ENCODE results near the gene SLC22A1. TPM values are rescaled to one million over a fixed set of nuclear protein-coding genes. Genes with fewer than 3 reads are reported as not detected.
A peak's percentile ranks its signal among the peaks of the same experiment; 100 is the strongest.

The SLC22A1 gene
- total RNA-seq, result 1 to 10 TPM; 1.2 to 1.6 TPM

- peaks cover 7 to 21% of the 10 kb centered on the region in 2 donors for H3K4me1 ChIP-seq (ENCODE audit: control insufficient read depth in 1 of 2, low read depth in 2 of 2)
- ATAC-seq (ENCODE audit: insufficient number of reproducible peaks, low FRiP score, low read depth) (no peak), DNase-seq (ENCODE audit: low spot score) (no peak)
- no peak within 1 kb of the TSS for H3K4me3 ChIP-seq
- no peaks in the 10 kb centered on the region for H3K9me3 ChIP-seq
- H3K27me3 ChIP-seq (replicated peaks; ENCODE audit: insufficient read depth), result no peaks in the 10 kb centered on the region
- peak within 1 kb of the TSS in 1 of 2 donors; percentile 11 for H3K27ac ChIP-seq
- H3K36me3 ChIP-seq, result no peaks in the 10 kb centered on the region
- TF ChIP-seq CTCF (IDR thresholded peaks at IDR 0.05), result no peak
These were observed at the start of gene SLC22A1 for GRCh38 chr6:160121558-160121957. SLC22A1 (plus strand) TSS chr6:160121815; CDS start chr6:160121936, 121 bp downstream.

GRCh38 chr6:160073272-160073671 is 48.3 kb upstream of the SLC22A1 start:
- peaks cover 65% of the 10 kb centered on the region for H3K36me3 ChIP-seq
- DNase-seq (ENCODE audit: low spot score) (no peak), ATAC-seq (ENCODE audit: insufficient number of reproducible peaks, low FRiP score, low read depth) (no peak)
- no peaks in the 10 kb centered on the region for H3K9me3 ChIP-seq
- no peaks in the 10 kb centered on the region for H3K4me1 ChIP-seq (ENCODE audit: control insufficient read depth in 1 of 2, low read depth in 2 of 2)
- no peaks in the 10 kb centered on the region for H3K27me3 ChIP-seq (replicated peaks; ENCODE audit: insufficient read depth)
- TF ChIP-seq CTCF (IDR thresholded peaks at IDR 0.05), result no peak
- H3K27ac ChIP-seq, result no peak overlapping the region
- no peak overlapping the region for H3K4me3 ChIP-seq

- no peak for ATAC-seq (ENCODE audit: insufficient number of reproducible peaks, low FRiP score, low read depth)
- H3K27me3 ChIP-seq (replicated peaks; ENCODE audit: insufficient read depth), result no peaks in the 10 kb centered on the region
- H3K4me1 ChIP-seq (ENCODE audit: control insufficient read depth in 1 of 2, low read depth in 2 of 2), result no peaks in the 10 kb centered on the region
- no peak for DNase-seq (ENCODE audit: low spot score)
- H3K9me3 ChIP-seq, result no peaks in the 10 kb centered on the region
- peaks cover 59% of the 10 kb centered on the region for H3K36me3 ChIP-seq
- H3K4me3 ChIP-seq, result no peak overlapping the region
- TF ChIP-seq CTCF (IDR thresholded peaks at IDR 0.05), result no peak
- no peak overlapping the region for H3K27ac ChIP-seq
These were observed 45.6 kb upstream of the SLC22A1 start for GRCh38 chr6:160076009-160076408.

DNA sequence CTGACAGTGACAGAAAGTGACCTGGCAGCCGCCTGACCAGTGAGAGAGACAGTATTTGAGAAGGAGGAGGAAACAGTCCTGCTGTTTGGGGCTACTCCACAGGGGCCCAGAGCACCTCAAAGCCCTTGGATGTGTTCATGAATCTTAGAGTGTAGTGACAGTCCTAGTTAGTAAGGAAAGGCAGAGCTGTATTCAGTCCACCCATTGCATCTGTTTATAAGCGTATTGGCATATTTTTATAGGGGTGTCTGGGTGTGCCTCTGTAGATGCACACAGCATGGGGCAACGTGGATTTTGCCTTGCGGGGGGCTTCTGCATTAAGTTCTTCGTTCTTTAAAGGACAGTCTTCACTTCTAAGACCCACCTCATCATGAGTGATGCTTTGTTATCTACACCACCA is 44.6 kb upstream of the SLC22A1 start:
- Histone ChIP-seq H3K4me3 (no peak overlapping the region), H3K27ac (no peak overlapping the region), H3K36me3 (peaks cover 64% of the 10 kb centered on the region), H3K4me1 (ENCODE audit: control insufficient read depth in 1 of 2, low read depth in 2 of 2) (no peaks in the 10 kb centered on the region), H3K9me3 (no peaks in the 10 kb centered on the region), H3K27me3 (replicated peaks; ENCODE audit: insufficient read depth) (no peaks in the 10 kb centered on the region)
- no peak for DNase-seq (ENCODE audit: low spot score)
- ATAC-seq (ENCODE audit: insufficient number of reproducible peaks, low FRiP score, low read depth), result no peak
- TF ChIP-seq CTCF (IDR thresholded peaks at IDR 0.05), result no peak

- peaks cover 61% of the 10 kb centered on the region for H3K36me3 ChIP-seq
- no peak overlapping the region for H3K4me3 ChIP-seq
- ATAC-seq (ENCODE audit: insufficient number of reproducible peaks, low FRiP score, low read depth), result no peak
- no peaks in the 10 kb centered on the region for H3K27me3 ChIP-seq (replicated peaks; ENCODE audit: insufficient read depth)
- H3K27ac ChIP-seq, result no peak overlapping the region
- TF ChIP-seq CTCF (IDR thresholded peaks at IDR 0.05), result no peak
- H3K4me1 ChIP-seq (ENCODE audit: control insufficient read depth in 1 of 2, low read depth in 2 of 2), result no peaks in the 10 kb centered on the region
- no peak for DNase-seq (ENCODE audit: low spot score)
- no peaks in the 10 kb centered on the region for H3K9me3 ChIP-seq
These were observed 44.1 kb upstream of the SLC22A1 start for GRCh38 chr6:160077526-160077925.

All from thoracic aorta (tissue), 2 donors.